Tibial nerve (tissue), 4 donors: Measurements from ENCODE around the gene FAS. TPM values are rescaled to one million over a fixed set of nuclear protein-coding genes. Genes with fewer than 3 reads are reported as not detected.

Experiments
- DNase-seq, 2 donors: peaks; one replicate each; pipeline ENCODE4 v3.0.0-alpha.2; 2019; ENCODE audit warnings: low spot score in 2 of 2
- H3K27ac ChIP-seq, 4 donors: fragments of 200-600 bp; sonication (generic) in 3 of 4; one replicate each; pipeline ENCODE4 v1.5.1; 2017 to 2019; ENCODE audit warnings: mild to moderate bottlenecking in 1 of 4
- H3K27me3 ChIP-seq, 2 donors: fragments of 200-600 bp; sonication (generic) in 1 of 2; one replicate each; pipeline versions ENCODE4 v1.5.1 to v1.6.0; 2017 to 2019
- H3K36me3 ChIP-seq, 3 donors: fragments of 200-600 bp; sonication (generic); one replicate each; pipeline ENCODE4 v1.5.1; 2018 to 2019
- H3K4me1 ChIP-seq, 4 donors: fragments of 200-600 bp; sonication (generic) in 3 of 4; one replicate each; pipeline ENCODE4 v1.5.1; 2017 to 2019
- H3K4me3 ChIP-seq, 4 donors: fragments of 200-600 bp; sonication (generic) in 3 of 4; one replicate each; pipeline ENCODE4 v1.5.1; 2017 to 2019; ENCODE audit warnings: mild to moderate bottlenecking in 1 of 4, moderate library complexity in 1 of 4
- H3K9me3 ChIP-seq, 4 donors: fragments of 200-600 bp; sonication (generic) in 3 of 4; one replicate each; pipeline ENCODE4 v1.5.1; 2017 to 2019
- CTCF ChIP-seq, 5 experiments: fragments of 200-600 bp in 3 of 5; fragments of 450-650 bp in 2 of 5; sonication (generic) in 3 of 5; IDR thresholded peaks; one replicate each; pipeline ENCODE4 v1.5.1; 2016 to 2019; ENCODE audit warnings: antibody characterized with exemption in 5 of 5, mild to moderate bottlenecking in 3 of 5, moderate library complexity in 2 of 5
- EP300 ChIP-seq, 2 donors: sonication (generic); formaldehyde crosslinking; IDR thresholded peaks; one replicate each; pipeline ENCODE4 v1.6.1; 2017; ENCODE audit warnings: antibody characterized with exemption in 2 of 2, mild to moderate bottlenecking in 1 of 2
- POLR2A ChIP-seq, 2 donors: fragments of 450-650 bp; IDR thresholded peaks; one replicate each; pipeline ENCODE4 v1.6.1; 2017; ENCODE audit warnings: antibody characterized with exemption in 2 of 2, mild to moderate bottlenecking in 2 of 2, moderate library complexity in 2 of 2
- WGBS, 2 donors: methylation state at CpG; one replicate each; pipeline ENCODE4 v1.1.5; 2018; 5-methylcytosine and 5-hydroxymethylcytosine counted together
- total RNA-seq, 4 donors: library from RNA; depleted of rRNA; stranded (reverse); fragments of >200 nt; gene quantifications; one replicate each; pipeline ENCODE4 v1.1.0, GENCODE V29; 2016

FAS gene
- total RNA-seq, 4 donors from 2014 or later, result 18.4 to 32.2 (median 20.9) TPM

- no peak overlapping the region for H3K4me3 ChIP-seq
- no peaks in the 10 kb centered on the region for H3K27me3 ChIP-seq
- WGBS, 2 donors, result 72 to 85% methylated on average over 6 of the region's 6 CpGs
- no peaks in the 10 kb centered on the region for H3K9me3 ChIP-seq
- TF ChIP-seq POLR2A (IDR thresholded peaks at IDR 0.05), result no peak
- no peak for TF ChIP-seq CTCF (IDR thresholded peaks at IDR 0.05)
- TF ChIP-seq EP300 (IDR thresholded peaks at IDR 0.05), result no peak
- H3K27ac ChIP-seq, result no peak overlapping the region
- no peak for DNase-seq
- peaks cover 0 to 9% (median 0%) of the 10 kb centered on the region in 3 donors for H3K36me3 ChIP-seq
- H3K4me1 ChIP-seq, result peaks cover 0 to 22% (median 10%) of the 10 kb centered on the region in 4 donors
Observed at GRCh38 chr10:88946965-88947590, 43.5 kb upstream of the FAS start.

- 80 to 81% methylated on average over 2 of the region's 2 CpGs for WGBS, 2 donors
- peak overlapping the region in 2 of 4 donors; percentile 39 to 91 for H3K27ac ChIP-seq
- DNase-seq, result no peak
- no peaks in the 10 kb centered on the region for H3K27me3 ChIP-seq
- no peak for TF ChIP-seq CTCF (IDR thresholded peaks at IDR 0.05)
- no peak for TF ChIP-seq EP300 (IDR thresholded peaks at IDR 0.05)
- no peak for TF ChIP-seq POLR2A (IDR thresholded peaks at IDR 0.05)
- peaks cover 0 to 32% (median 11%) of the 10 kb centered on the region in 4 donors for H3K4me1 ChIP-seq
- H3K4me3 ChIP-seq, result peak overlapping the region in 1 of 4 donors; percentile 29
- H3K36me3 ChIP-seq, result no peaks in the 10 kb centered on the region
- H3K9me3 ChIP-seq, result no peaks in the 10 kb centered on the region
Observed at GRCh38 chr10:88949051-88949450, 41.5 kb upstream of the FAS start.

GRCh38 chr10:88949912-88950837 lies 40.4 kb upstream of the FAS start:
- 51 to 70% methylated on average over 3 of the region's 3 CpGs for WGBS, 2 donors
- no peaks in the 10 kb centered on the region for H3K36me3 ChIP-seq
- peaks cover 0 to 32% (median 10%) of the 10 kb centered on the region in 4 donors for H3K4me1 ChIP-seq
- TF ChIP-seq CTCF (IDR thresholded peaks at IDR 0.05), result no peak
- TF ChIP-seq EP300 (IDR thresholded peaks at IDR 0.05), result no peak
- no peak for TF ChIP-seq POLR2A (IDR thresholded peaks at IDR 0.05)
- peak overlapping the region; percentile 68 to 94 (median 85) for H3K27ac ChIP-seq
- peak overlapping the region in 2 of 4 donors; percentile 21 to 29 for H3K4me3 ChIP-seq
- H3K9me3 ChIP-seq, result no peaks in the 10 kb centered on the region
- H3K27me3 ChIP-seq, result no peaks in the 10 kb centered on the region
- DNase-seq, result no peak

GRCh38 chr10:88952647-88953111 lies 37.9 kb upstream of the FAS start, which contains the start of gene ACTA2:
ACTA2 (minus strand) TSS chr10:88952773; CDS start chr10:88948930, 3,843 bp downstream.
- DNase-seq, result peak in 1 of 2 donors; percentile 38
- Histone ChIP-seq H3K27me3 (no peaks in the 10 kb centered on the region), H3K4me1 (peaks cover 0 to 32% (median 9%) of the 10 kb centered on the region in 4 donors), H3K9me3 (no peaks in the 10 kb centered on the region), H3K27ac (peak within 1 kb of the TSS; percentile 68 to 94 (median 85)), H3K36me3 (no peaks in the 10 kb centered on the region), H3K4me3 (peak within 1 kb of the TSS in 2 of 4 donors; percentile 21 to 29)
- TF ChIP-seq CTCF (IDR thresholded peaks at IDR 0.05), result no peak
- peak in 1 of 2 donors; percentile 17 for TF ChIP-seq POLR2A (IDR thresholded peaks at IDR 0.05)
- TF ChIP-seq EP300 (IDR thresholded peaks at IDR 0.05), result peak in 1 of 2 donors; percentile 79
- 51 to 55% methylated on average over 8 of the region's 8 CpGs for WGBS, 2 donors
